Omental fat pad (tissue), 4 donors: ENCODE results near the gene ZNF729. TPM values are rescaled to one million over a fixed set of nuclear protein-coding genes. Genes with fewer than 3 reads are reported as not detected.

Source experiments
- ATAC-seq: fragments of 150-250 bp; one replicate; pipeline ENCODE4 v1.9.1; 2016; ENCODE audit warnings: mild to moderate bottlenecking, moderate library complexity; ENCODE audit not compliant: low FRiP score
- DNase-seq: peaks from one replicate; pipeline ENCODE4 v3.0.0-alpha.2; 2019; ENCODE audit warnings: low spot score
- CTCF ChIP-seq, 3 donors: fragments of 450-650 bp; IDR thresholded peaks; one replicate each; pipeline ENCODE4 v1.5.1; 2016 to 2017; ENCODE audit warnings: antibody characterized with exemption in 3 of 3, mild to moderate bottlenecking in 3 of 3, moderate library complexity in 2 of 3
- small RNA-seq: library from RNA; depleted of rRNA; stranded (forward); fragments of <200 nt; gene quantifications from one replicate; pipeline ENCODE3, GENCODE V24; 2016
- total RNA-seq, 4 donors: library from RNA; depleted of rRNA; stranded (reverse); fragments of >200 nt; gene quantifications; one replicate each; pipeline ENCODE4 v1.1.0, GENCODE V29; 2016

Gene ZNF729
- total RNA-seq, 4 donors from 2014 or later = not detected

GRCh38 chr19:22326219-22326618 is 40.0 kb downstream of the ZNF729 start:
- DNase-seq (no peak), ATAC-seq (no peak)
- no peak for TF ChIP-seq CTCF (IDR thresholded peaks at IDR 0.05)

GRCh38 chr19:22327321-22327720 is 41.1 kb downstream of the ZNF729 start:
- TF ChIP-seq CTCF (IDR thresholded peaks at IDR 0.05) = no peak
- DNase-seq = no peak
- ATAC-seq = no peak

- ATAC-seq (no peak), DNase-seq (no peak)
These were observed 45.3 kb downstream of the ZNF729 start for GRCh38 chr19:22331521-22331920.

DNA sequence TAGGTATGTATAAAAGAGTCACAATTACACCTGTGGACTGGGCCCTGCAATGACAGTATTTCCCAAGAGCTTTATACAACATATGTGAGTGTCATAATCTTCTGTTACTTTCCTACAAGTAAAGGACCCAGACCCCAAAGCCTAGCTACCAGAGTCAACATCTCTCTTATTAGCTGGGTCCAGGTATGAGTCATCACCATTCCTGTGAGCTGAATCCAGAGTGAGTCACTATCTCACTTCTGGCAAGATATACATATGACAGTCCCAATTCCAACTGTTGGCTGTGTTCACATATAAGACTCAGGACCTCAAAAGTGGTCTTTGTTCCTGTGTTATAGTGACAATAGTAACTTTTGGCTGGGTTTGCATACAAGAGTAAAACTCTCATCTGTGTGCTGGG is 46.7 kb downstream of the ZNF729 start:
- no peak for DNase-seq
- ATAC-seq = no peak
- TF ChIP-seq CTCF (IDR thresholded peaks at IDR 0.05) = no peak

More at GRCh38 chr19:22331521-22331920, 45.3 kb downstream of the ZNF729 start:
- TF ChIP-seq CTCF (IDR thresholded peaks at IDR 0.05) = no peak

GRCh38 chr19:22335716-22336115 is 49.5 kb downstream of the ZNF729 start:
- ATAC-seq = no peak
- no peak for DNase-seq
- no peak for TF ChIP-seq CTCF (IDR thresholded peaks at IDR 0.05)

DNA sequence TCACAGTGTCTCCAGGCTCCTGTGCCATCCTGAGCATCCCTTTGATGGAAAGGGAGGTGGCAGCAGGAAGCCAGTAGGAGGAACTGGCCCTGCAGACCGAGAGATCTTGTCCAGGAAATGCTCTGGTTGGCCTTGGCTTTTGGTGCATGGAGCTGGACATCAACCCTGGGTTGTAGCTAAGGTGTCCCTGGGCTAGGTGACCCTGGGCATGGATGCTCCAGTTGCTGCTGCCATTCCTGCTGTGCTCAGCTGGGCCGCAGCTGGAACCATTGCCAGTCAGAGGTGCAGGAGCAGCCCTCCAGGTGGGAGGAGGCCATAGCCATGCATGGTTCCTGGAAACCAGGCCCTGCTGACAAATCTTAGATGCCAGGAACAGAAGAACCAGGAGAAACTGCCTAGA is 68.4 kb downstream of the ZNF729 start:
- no peak for DNase-seq
- no peak for ATAC-seq
- no peak for TF ChIP-seq CTCF (IDR thresholded peaks at IDR 0.05)

Small RNA genes lying within 50 kb of the gene (small RNA-seq; reads per million reads assigned to genes)
- gene AC011494.1 = not detected

Other genes starting within 250 kb of the ZNF729 start
- 1 to 10 TPM in 3 of 4 donors, under 1 TPM in 1; 0.96 to 3.0 (median 1.6) TPM for gene ZNF257, start 234.0 kb upstream of the ZNF729 start, total RNA-seq
- gene ZNF676, start 89.5 kb upstream of the ZNF729 start, total RNA-seq = 1 to 10 TPM; 2.2 to 6.6 (median 3.1) TPM
- gene ZNF98, start 135.9 kb downstream of the ZNF729 start, total RNA-seq = 1 to 10 TPM in 2 of 4 donors, under 1 TPM in 2; 0.24 to 4.3 (median 1.6) TPM